VCaP (cell line): ENCODE results near the gene ANKRD17.

Experiments
- H3K27ac ChIP-seq: fragments of 450-650 bp; 2 replicates; pipeline ENCODE4 v1.5.1; 2017
- CTCF ChIP-seq: fragments of 450-650 bp; conservative IDR thresholded peaks from 2 replicates; pipeline ENCODE4 v1.5.1; 2017; ENCODE audit warnings: mild to moderate bottlenecking, moderate library complexity

The ANKRD17 gene

GRCh38 chr4:73193155-73193554 lies 65.4 kb downstream of the ANKRD17 start:
- TF ChIP-seq CTCF = no peak
- H3K27ac ChIP-seq = no peak overlapping the region

- TF ChIP-seq CTCF = no peak
- H3K27ac ChIP-seq = no peak overlapping the region
Observed at GRCh38 chr4:73189274-73189810, 69.3 kb downstream of the ANKRD17 start.

GRCh38 chr4:73187325-73187724 lies 71.3 kb downstream of the ANKRD17 start:
- H3K27ac ChIP-seq = no peak overlapping the region
- TF ChIP-seq CTCF = no peak

GRCh38 chr4:73185903-73186302 lies 72.7 kb downstream of the ANKRD17 start:
- TF ChIP-seq CTCF = no peak
- H3K27ac ChIP-seq = no peak overlapping the region

GRCh38 chr4:73181231-73181630 lies 77.4 kb downstream of the ANKRD17 start:
- H3K27ac ChIP-seq = no peak overlapping the region
- TF ChIP-seq CTCF = no peak

GRCh38 chr4:73178389-73178788 lies 80.2 kb downstream of the ANKRD17 start:
- no peak for TF ChIP-seq CTCF
- no peak overlapping the region for H3K27ac ChIP-seq

GRCh38 chr4:73172161-73172560 lies 86.4 kb downstream of the ANKRD17 start:
- no peak overlapping the region for H3K27ac ChIP-seq
- no peak for TF ChIP-seq CTCF
